Cortex of kidney (tissue), 1 donor: ENCODE results near the gene ABCF3.

Experiments
- DNase-seq: peaks from one replicate; lab custom pipeline; 2025; lab: John Stamatoyannopoulos, UW

Gene ABCF3

DNA sequence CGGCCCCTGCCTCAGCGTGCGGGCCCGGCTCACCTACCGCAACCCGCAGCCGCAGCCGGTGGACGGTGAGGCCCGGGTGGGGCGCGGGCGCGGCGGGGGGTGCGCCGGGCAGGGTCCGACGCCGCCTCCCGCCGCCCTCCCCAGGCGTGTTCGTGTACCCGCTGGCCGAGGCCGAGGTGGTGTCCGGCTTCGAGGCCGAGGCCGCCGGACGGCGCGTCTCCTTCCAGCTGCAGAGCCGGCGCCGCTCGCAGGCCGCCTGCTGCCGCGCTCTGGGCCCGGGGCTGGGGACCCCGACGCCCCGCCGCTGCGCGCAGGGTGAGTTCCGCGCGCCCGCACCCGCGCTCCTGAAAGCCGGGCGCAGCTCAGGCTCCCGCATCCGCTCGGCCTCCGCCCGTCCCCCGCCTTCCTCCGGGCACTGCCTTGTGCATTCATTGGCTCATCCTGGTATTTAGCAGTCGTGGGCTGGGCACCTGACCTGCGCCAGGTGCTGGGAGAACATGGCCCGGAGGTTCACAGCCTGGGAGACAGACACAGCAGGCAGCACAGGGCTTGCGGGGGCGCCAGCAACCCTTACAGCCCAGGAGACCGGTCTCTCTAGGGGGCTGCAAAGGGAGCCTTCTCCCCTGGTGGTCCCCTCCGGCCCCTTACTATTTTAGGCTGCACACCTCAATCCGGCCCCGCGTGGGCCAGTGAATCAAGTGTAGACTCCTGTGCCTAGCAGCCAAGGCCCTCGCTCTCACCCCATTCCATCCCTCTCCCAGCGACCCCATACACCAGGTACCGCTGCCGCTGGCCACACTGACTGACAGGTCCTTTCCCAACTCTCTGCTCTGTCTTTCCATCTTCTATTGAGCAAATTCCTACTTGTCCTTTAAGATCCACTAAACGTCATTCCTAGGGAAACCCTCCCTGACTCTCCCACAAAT is 44.9 kb downstream of the ABCF3 start:
- DNase-seq, result no peak

DNA sequence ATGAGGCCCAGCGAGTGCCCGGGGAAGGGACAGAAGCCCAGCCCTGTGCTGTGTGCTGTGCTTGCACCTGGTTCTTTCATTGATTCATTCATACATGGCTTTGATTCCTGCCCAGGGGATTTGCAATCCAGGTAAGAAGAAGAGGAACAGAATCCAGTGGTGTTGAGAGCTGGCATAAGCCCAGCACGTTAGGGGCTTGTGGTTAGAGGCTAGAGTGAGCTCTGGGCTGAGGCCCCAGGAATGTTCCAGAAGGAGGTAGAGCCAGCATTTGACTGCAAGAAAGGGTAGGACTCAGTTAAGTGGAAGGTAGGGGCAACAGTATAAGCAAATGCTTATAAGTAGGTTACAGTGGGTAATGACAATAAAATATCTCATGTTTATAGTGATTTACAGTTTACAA is 45.7 kb downstream of the ABCF3 start:
- no peak for DNase-seq

DNA sequence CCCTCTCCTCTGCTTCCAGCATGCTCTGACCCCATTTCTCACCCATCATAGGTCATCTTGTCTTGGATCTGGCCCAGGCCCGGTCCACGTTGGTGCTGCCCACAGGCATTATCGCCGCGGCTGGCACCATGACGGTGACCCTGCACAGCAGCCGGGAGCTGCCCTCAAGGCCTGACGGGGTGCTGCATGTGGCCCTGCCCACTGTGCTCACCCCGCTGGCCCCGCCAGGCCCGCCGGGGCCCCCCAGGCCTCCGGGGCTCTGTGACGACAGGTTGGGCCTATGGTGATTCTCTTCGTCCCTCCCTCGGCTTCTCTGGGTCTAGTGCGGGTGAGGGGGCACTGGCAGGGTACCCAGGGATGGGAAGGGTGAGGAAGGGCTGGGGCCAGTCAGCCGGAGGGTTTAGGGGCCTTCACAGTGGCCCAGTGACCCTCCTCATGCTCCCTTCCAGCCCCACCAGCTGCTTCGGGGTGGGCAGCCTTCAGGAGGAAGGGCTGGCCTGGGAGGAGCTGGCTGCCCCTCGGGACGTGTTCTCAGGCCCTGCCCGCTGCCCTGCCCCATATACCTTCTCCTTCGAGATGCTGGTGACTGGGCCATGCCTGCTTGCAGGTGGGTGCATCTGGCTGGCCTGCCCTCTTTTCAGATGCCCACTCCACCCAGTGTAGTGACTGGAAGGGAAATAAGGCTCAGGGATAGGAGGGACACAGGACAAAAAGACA is 47.3 kb downstream of the ABCF3 start:
- no peak for DNase-seq

DNA sequence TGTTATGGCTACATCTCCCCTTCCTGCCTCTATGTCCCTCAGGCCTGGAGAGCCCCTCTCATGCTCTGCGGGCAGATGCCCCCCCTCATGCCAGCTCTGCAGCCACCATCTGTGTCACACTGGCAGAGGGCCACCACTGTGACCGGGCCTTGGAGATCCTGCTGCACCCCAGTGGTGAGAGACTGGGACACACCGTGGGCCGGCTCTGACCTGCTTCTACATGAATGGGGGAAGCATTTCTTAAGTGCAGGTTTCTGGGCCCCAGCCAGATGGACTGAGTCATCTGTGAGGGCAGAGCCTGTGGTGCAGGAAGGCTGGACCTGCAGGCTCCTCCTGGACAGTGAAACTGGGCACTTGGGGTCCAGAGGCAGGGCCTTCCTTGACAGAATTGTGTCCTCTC is 48.2 kb downstream of the ABCF3 start:
- no peak for DNase-seq

DNA sequence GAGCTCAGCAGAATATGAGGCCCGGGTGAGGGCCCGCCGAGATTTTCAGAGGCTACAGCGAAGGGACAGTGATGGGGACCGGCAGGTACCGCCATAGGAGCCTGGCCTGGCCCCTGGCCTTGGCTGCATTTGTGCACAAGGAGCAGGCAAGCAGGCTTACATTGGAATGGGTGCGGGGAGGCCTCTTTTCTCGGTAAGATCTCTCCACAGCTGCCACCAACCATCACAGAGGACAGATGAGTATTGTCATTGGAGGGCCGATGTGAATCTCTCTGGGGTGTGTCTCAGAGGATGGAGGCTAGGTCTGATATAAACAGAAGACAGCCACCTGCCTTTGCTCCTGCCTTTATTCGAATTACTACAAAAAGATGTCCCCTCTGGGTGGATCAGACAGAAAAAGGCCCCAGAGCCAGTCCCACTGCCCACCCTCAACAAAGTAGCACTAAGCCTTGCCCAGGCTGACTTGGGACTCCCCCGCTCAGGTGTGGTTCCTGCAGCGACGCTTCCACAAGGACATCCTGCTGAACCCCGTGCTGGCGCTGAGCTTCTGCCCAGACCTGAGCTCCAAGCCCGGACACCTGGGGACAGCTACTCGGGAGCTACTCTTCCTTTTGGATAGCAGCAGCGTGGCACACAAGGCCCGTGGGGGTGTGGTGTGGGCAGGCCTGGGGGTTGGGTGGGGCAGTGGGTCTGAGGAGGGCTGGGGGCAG is 48.8 kb downstream of the ABCF3 start:
- DNase-seq, result no peak

DNA sequence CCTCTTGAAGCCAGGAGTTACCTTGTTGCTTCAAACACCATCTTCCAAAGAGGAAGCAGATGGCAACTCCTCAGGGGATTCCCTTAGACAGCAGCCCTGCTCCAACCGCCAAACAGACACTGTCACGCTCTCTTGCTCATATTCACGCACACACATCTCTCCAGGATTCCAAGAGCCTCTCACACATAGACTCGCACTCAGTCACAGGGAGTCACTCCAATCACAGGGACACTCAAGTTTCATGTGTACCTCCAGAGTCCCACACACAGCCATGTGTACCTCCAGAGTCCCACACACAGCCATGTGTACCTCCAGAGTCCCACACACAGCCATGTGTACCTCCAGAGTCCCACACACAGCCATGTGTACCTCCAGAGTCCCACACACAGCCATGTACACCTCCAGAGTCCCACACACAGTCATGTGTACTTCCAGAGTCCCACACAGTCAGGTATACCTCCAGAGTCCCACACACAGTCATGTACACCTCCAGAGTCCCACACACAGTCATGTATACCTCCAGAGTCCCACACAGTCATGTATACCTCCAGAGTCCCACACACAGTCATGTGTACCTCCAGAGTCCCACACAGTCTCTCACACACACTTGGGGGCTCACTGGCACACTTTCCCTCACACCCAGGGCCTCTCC is 49.5 kb downstream of the ABCF3 start:
- no peak for DNase-seq

DNA sequence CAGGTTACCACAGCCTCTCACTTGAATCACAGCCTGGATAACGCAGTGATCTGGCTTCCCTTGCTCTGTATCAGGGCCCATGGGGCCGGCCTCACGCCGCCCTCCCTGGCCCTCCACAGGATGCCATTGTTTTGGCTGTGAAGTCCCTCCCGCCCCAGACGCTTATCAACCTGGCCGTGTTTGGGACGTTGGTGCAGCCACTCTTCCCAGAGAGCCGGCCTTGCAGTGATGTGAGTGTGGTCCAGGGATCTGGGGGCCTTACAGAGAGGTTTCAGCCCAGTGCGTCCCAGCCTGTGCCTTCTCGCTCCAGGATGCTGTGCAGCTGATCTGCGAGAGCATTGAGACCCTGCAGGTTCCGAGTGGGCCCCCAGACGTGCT is 50.0 kb downstream of the ABCF3 start:
- no peak for DNase-seq

DNA sequence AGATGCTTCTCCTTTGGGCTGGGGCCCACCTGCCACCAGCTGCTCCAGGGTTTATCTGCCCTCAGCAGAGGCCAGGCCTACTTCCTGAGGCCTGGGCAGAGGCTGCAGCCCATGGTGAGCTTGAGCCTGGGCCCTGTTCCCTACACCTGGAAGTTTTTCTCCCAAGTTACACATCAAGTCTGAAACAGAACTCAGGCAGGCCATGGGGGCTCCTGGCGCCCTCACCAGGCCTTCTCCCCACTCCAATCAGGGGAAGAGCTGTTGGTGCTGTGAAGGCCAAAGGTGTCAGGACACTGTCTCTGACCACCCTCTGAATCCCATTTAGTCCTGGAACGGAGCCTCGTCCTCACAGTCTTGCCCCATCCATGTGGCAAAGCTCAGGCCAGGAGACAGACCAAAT is 50.6 kb downstream of the ABCF3 start:
- DNase-seq, result no peak

DNA sequence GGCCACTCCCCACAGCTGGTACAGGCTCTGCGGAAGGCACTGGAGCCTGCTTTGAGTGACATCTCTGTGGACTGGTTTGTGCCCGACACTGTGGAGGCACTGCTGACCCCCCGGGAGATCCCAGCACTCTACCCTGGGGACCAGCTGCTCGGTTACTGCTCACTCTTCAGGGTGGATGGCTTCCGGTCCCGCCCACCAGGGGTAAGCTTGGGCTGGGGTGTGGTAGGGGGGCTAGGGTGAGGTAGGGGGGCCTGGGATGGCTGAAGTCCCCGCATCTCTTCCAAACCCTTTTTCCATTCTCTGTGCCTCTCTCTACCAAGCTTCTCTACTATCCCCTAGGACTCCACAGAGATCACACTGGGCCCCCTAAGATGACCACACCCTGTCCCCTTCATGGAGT is 51.2 kb downstream of the ABCF3 start:
- DNase-seq, result no peak

DNA sequence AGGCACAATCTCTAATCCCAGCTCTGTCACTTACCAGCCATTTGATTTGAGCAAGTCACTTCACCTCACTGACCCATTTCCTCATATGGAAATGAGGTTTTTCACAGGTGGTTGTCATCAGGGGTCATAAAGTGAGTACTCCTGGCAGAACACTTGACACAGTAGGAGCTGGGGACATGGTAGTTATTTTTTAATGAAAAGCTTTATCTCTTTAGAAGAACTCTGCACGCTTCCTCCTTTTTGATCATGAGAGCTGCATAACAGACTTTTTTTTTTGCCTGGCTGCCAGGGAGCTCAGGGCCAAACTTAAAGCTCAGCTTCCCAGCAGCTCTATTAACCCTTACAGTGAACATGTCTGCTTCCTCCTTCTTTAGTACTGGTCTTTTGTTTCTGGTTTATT is 51.8 kb downstream of the ABCF3 start:
- no peak for DNase-seq

DNA sequence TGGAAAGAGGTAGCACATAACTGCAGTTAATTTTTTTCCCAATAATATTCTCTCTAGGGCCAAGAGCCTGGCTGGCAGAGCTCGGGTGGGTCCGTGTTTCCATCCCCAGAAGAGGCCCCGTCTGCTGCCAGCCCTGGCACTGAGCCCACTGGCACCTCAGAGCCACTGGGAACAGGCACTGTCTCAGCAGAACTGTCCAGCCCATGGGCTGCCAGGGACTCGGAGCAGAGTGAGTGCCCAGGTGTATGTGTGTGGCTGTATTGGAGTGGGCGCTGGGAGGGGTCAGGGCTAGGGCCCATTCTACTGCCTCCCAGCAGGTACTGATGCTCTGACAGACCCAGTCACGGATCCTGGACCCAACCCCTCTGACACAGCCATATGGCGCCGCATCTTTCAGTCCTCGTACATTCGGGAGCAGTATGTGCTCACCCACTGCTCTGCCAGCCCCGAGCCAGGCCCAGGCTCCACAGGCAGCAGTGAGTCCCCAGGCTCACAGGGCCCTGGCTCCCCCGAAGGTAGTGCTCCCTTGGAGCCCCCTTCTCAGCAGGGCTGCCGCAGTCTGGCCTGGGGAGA is 52.3 kb downstream of the ABCF3 start:
- DNase-seq, result no peak

DNA sequence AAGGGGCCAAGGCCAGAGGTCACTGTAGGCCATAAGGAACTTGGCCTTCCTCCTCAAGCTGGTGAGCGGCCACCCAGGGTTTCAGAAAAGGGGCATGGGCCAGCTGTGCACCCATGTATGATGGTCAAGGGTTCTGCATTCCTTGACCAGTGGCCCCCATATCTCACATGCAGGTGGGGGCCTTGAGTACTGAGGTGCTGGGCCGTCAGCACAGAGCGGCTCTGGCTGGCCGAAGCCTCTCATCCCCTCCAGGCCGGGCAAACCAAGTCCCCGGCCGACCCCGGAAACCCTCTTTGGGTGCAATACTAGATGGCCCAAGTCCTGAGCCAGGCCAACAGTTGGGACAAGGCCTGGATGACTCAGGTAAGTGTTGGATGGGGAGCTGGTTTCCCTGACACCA is 53.2 kb downstream of the ABCF3 start:
- no peak for DNase-seq

DNA sequence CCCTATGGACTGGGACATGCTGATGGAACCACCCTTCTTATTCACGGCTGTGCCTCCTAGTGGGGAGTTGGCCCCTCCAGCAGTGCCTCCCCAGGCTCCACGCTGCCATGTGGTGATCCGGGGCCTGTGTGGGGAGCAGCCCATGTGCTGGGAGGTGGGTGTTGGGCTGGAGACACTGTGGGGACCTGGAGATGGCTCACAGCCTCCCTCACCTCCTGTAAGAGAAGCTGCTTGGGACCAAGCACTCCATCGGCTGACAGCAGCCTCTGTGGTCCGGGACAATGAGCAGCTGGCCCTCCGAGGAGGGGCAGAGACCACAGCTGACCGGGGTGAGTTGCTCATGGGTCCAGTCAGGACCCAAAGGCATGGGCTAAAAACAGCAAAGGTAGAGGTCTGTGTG is 53.7 kb downstream of the ABCF3 start:
- DNase-seq, result no peak

DNA sequence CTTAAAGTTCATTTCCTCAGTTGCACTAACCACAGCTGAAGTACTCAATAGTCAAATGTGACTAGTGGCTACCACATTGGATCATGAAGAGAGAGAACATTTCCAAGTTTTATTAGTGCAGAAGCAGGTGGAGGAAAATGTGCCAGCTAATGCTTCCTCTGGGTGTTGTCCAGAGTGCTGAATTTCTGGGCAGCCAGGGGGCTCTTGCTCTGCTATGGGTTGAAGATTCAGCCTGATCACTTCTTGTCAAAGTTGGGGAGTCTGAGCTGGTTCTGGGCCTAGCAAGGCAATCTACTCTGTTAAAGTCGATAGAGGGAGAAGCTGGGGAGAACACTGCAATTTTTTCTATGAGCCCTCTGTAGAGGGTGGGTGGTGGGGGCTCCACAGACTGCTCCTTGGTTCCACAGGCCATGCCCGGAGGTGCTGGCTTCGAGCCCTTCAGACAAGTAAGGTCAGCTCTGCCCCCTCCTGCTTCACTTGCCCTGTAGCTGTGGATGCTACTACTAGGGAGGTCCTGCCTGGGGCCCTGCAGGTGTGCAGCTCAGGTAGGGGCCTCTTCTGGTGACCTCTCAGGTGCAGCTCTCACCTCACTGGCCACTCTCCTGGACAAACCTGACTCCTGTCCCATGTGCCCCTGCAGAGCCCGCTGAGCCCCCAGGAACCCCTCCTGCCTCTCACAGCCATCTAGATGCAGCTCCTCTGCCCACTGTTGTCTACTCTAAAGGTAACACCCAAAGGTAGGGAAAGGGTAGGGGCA is 54.6 kb downstream of the ABCF3 start:
- no peak for DNase-seq

DNA sequence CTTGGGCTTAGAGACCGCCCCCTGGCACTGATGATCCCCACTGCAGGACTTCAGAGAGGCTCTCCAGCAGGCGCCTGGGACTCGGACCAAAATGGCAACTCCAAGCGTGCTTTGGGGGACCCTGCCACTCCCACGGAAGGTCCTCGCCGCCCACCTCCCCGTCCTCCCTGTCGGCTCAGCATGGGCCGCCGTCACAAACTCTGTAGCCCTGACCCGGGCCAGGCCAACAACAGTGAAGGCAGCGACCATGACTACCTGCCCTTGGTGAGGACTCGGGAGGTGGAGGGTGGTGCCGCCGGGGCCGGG is 55.1 kb downstream of the ABCF3 start:
- no peak for DNase-seq

DNA sequence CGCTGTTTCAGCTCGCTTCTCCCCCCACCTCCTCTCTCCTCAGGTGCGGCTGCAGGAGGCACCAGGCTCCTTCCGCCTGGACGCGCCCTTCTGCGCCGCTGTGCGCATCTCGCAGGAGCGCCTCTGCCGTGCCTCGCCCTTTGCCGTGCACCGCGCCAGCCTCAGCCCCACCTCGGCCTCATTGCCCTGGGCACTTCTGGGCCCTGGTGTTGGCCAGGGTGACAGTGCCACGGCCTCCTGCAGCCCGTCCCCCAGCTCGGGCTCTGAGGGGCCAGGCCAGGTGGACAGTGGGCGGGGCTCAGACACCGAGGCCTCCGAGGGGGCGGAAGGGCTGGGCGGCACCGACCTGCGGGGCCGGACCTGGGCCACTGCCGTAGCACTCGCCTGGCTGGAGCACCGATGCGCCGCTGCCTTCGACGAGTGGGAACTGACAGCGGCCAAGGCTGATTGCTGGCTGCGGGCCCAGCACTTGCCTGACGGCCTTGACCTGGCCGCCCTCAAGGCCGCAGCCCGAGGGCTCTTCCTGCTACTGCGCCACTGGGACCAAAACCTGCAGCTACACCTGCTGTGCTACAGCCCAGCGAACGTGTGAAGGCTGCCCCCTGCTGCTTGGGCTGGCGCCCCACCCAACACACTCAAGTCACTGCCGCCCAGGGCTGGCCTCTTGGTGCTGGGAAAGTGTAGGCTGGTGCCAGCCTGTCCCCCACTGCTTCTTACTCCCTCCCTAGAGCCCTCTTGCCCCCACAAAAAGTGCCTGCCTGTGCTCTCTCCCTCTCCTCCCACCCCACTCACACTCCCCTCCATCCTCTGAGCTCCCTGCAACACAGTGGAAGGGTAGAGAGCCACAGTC is 55.7 kb downstream of the ABCF3 start:
- DNase-seq, result no peak

DNA sequence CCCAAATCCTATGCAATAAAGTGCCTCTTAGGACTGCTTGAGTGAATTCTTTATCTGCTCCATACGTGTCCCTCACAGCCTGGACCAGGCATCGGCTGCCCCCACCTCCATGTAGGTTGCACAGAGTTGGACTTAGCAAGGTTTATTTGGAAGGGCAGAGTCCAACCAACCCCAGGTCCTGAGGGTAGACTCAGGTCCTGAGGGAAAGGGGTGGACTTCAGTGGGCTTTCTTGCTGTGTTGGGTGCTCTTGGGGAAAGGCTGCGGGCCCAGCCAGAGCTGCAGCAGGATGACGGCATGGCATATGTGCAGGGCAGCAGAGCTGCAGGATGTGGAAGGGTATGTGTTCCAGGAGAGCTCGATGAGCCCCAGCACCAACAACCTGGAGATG is 56.3 kb downstream of the ABCF3 start:
- no peak for DNase-seq
